Suprapubic skin (tissue), 4 donors: ENCODE data around the gene GPATCH1.

ENCODE experiments used
- POLR2A ChIP-seq, 2 donors: fragments of 450-650 bp; IDR thresholded peaks; one replicate each; pipeline ENCODE4 v1.6.1; 2017; ENCODE audit warnings: antibody characterized with exemption in 2 of 2, mild to moderate bottlenecking in 2 of 2, moderate library complexity in 2 of 2
- POLR2AphosphoS5 ChIP-seq, 3 donors: sonication (generic); formaldehyde crosslinking; IDR thresholded peaks; one replicate each; pipeline ENCODE4 v1.6.1; 2017; ENCODE audit warnings: antibody characterized with exemption in 3 of 3
- TF ChIP-seq, protein P1 (sequence below), 2 donors: fragments of 200-600 bp in 1 of 2; fragments of 450-650 bp in 1 of 2; sonication (generic) in 1 of 2; IDR thresholded peaks; one replicate each; pipeline ENCODE4 v1.5.1; 2016 to 2019; ENCODE audit warnings: antibody characterized with exemption in 2 of 2, mild to moderate bottlenecking in 1 of 2, moderate library complexity in 1 of 2

DNA sequence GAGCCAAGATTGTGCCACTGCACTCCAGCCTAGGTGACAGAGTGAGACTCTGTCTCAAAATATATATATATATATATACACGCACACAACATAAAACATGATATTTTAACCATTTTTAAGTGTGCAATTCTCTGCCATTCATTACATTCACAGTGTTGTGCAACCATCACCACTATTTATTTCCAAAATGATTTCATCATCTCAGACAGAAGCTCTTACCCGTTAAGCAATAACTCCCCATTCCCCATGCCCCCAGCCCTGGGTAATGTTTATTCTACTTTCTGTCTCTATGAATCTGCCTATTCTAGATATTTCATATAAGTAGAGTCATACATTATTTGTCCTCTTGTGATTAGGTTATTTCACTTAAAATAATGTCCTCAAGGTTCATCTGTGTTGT, 71.2 kb downstream of the GPATCH1 start:
- TF ChIP-seq, protein P1, sequence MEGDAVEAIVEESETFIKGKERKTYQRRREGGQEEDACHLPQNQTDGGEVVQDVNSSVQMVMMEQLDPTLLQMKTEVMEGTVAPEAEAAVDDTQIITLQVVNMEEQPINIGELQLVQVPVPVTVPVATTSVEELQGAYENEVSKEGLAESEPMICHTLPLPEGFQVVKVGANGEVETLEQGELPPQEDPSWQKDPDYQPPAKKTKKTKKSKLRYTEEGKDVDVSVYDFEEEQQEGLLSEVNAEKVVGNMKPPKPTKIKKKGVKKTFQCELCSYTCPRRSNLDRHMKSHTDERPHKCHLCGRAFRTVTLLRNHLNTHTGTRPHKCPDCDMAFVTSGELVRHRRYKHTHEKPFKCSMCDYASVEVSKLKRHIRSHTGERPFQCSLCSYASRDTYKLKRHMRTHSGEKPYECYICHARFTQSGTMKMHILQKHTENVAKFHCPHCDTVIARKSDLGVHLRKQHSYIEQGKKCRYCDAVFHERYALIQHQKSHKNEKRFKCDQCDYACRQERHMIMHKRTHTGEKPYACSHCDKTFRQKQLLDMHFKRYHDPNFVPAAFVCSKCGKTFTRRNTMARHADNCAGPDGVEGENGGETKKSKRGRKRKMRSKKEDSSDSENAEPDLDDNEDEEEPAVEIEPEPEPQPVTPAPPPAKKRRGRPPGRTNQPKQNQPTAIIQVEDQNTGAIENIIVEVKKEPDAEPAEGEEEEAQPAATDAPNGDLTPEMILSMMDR (IDR thresholded peaks at IDR 0.05), result no peak
- TF ChIP-seq POLR2A (IDR thresholded peaks at IDR 0.05), result no peak
- no peak for TF ChIP-seq POLR2AphosphoS5 (IDR thresholded peaks at IDR 0.05)
